Limb (tissue), 2 donors: ENCODE data around the gene OR6V1.

Experiments
- DNase-seq, 2 donors: peaks; one replicate each; pipeline ENCODE4 v3.0.0-alpha.2; 2016; ENCODE audit errors: extremely low spot score in 2 of 2

Gene OR6V1

GRCh38 chr7:143052041-143052440 lies at the start of gene OR6V1:
Gene OR6V1, plus strand, starts transcription at chr7:143052341. Its CDS starts 0 bp downstream, at chr7:143052341.
- no peak for DNase-seq

GRCh38 chr7:143002898-143003297 lies 49.2 kb upstream of the OR6V1 start:
- no peak for DNase-seq

GRCh38 chr7:143003393-143004051 lies 48.6 kb upstream of the OR6V1 start:
- DNase-seq = peak in 1 of 2 donors; percentile 25

- no peak for DNase-seq
Observed at GRCh38 chr7:143005632-143006260, 46.4 kb upstream of the OR6V1 start.

- DNase-seq = peak; percentile 55 to 89
Observed at GRCh38 chr7:143008007-143008901, 43.9 kb upstream of the OR6V1 start.

- DNase-seq = no peak
Observed at GRCh38 chr7:143012001-143012400, 40.1 kb upstream of the OR6V1 start.

- DNase-seq = no peak
Observed at GRCh38 chr7:143012409-143012808, 39.7 kb upstream of the OR6V1 start.

GRCh38 chr7:143013473-143013872 lies 38.7 kb upstream of the OR6V1 start:
- no peak for DNase-seq

GRCh38 chr7:143013893-143014292 lies 38.2 kb upstream of the OR6V1 start:
- peak in 1 of 2 donors; percentile 43 for DNase-seq

GRCh38 chr7:143015084-143015483 lies 37.1 kb upstream of the OR6V1 start:
- DNase-seq = no peak

- no peak for DNase-seq
Observed at GRCh38 chr7:143015926-143016490, 36.1 kb upstream of the OR6V1 start.

GRCh38 chr7:143016996-143017395 lies 35.1 kb upstream of the OR6V1 start:
- DNase-seq = no peak

- no peak for DNase-seq
Observed at GRCh38 chr7:143018931-143019330, 33.2 kb upstream of the OR6V1 start.

- no peak for DNase-seq
Observed at GRCh38 chr7:143023047-143023446, 29.1 kb upstream of the OR6V1 start.

- DNase-seq = no peak
Observed at GRCh38 chr7:143025371-143025770, 26.8 kb upstream of the OR6V1 start.

- DNase-seq = no peak
Observed at GRCh38 chr7:143027032-143027431, 25.1 kb upstream of the OR6V1 start, which contains the start of gene OR9A2. Gene OR9A2, minus strand, starts transcription at chr7:143027132. Its CDS starts 0 bp downstream, at chr7:143027132.

- DNase-seq = no peak
Observed at GRCh38 chr7:143027683-143028082, 24.5 kb upstream of the OR6V1 start.

GRCh38 chr7:143038635-143039034 lies 13.5 kb upstream of the OR6V1 start:
- DNase-seq = no peak

GRCh38 chr7:143040209-143040715 lies 11.9 kb upstream of the OR6V1 start:
- no peak for DNase-seq

- DNase-seq = no peak
Observed at GRCh38 chr7:143041346-143041745, 10.8 kb upstream of the OR6V1 start.

- DNase-seq = no peak
Observed at GRCh38 chr7:143042159-143042789, 9.9 kb upstream of the OR6V1 start.
